ENCODE data around the gene SERPIND1.

GRCh38 chr22:20786536-20786979, 12.6 kb downstream of the SERPIND1 start:
- no peak for TF ChIP-seq ZNF704 (tag by site-specific recombination; IDR thresholded peaks at IDR 0.05)
- TF ChIP-seq CTCF (tag by site-specific recombination; IDR thresholded peaks at IDR 0.05) = no peak
- no peak for TF ChIP-seq ZNF747 (tag by site-specific recombination; IDR thresholded peaks at IDR 0.05)
- TF ChIP-seq ZNF837 (tag by site-specific recombination; IDR thresholded peaks at IDR 0.05) = no peak
- no peak for TF ChIP-seq REST (tag by site-specific recombination; IDR thresholded peaks at IDR 0.05)
- no peak for TF ChIP-seq ZBTB20 (tag by site-specific recombination; IDR thresholded peaks at IDR 0.05)
- TF ChIP-seq ZNF174 (tag by site-specific recombination; IDR thresholded peaks at IDR 0.05) = no peak
- TF ChIP-seq ZNF585B (tag by site-specific recombination; IDR thresholded peaks at IDR 0.05) = no peak

Data from HEK293 (cell line).